GM21576 (cell line): Measurements from ENCODE around the gene ATP6V1F.

ENCODE experiments used
- ATAC-seq: cut with Tn5 transposase; IDR thresholded peaks from one replicate; pipeline ENCODE4 v1.9.1; 2021; ENCODE audit warnings: mild to moderate bottlenecking, moderate library complexity; ENCODE audit not compliant: unreplicated experiment

The ATP6V1F gene

DNA sequence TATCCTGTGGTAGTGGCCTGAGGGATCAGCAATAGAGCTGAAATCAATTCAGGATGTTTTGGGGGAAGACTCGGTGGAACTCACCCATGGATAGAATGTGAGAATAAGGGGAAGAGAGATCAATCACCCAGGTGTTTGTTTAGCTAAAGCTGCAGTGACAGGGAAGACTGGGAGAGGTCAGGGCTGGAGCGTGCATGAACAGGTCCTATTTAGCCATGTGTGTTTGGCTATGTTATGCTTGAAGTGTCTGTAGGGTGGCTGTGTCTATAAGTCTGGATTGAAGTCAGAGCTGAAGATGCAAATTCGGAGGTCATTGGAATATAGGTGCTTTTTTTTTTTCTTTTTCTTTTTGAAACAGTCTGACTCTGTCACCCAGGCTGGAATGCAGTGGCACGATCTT is 4.6 kb downstream of the ATP6V1F start:
- ATAC-seq: no peak

DNA sequence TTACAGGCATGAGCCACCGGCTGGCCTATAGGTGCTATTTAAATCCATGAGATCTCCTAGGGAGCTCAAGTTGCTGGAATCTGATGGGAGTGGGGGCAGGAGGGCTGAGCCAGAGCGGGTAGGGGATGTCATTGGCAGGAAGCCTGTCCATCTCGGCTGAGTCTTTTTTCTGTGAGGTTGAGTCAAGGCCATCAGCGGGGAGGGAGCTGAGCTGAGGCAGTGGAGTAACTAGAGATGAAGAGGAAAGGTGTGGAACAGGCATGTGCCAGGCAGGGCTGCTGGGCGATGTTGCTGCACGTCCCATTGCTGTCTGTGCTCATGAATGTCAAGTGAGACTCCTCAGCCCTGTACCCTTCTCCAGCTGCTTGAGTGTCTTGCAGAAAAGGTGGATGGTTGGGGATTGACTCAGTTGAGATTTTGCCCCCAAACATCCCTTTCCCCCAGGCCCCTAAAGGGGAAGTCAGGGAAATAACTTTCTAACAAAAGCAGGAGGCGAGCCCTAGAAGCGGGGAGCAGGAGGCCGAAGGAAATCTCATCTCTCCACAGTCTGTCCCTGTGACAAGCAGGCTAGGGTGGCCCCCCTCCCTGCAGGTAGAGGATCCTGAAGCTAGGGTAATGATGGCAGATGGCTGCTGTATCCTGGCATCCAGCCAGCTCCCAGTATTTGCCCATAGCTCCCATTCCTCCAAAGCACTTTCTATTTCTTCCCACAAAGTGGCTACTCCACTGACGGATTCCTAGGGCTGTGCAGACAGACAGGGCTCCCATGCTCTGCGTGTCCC is 5.4 kb downstream of the ATP6V1F start:
- no peak for ATAC-seq

DNA sequence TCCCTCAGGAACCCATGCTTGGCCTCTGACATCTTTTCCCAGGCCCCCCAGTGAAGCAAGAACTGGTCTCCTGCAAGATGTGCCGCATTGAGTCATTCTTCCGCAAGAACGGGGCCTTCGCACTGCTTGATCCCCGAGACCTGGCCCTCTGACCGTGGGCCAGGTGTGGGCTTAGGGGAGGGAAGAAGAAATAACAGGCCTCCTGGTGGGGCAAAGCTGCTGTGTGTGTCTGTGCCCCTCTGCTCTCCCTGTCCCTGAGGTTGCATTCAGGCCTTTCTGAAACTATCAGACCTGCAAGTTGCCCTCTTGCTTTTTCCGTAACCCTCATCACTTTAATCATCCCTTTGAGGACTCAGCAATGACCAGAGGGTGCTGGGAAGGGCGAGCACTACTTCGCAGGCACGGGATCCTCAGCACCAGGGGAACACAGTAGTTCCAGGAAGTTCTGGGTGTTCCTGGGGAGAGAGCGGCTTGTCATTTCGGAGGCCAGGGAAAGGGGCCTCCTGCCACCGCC is 6.0 kb downstream of the ATP6V1F start:
- ATAC-seq: no peak

DNA sequence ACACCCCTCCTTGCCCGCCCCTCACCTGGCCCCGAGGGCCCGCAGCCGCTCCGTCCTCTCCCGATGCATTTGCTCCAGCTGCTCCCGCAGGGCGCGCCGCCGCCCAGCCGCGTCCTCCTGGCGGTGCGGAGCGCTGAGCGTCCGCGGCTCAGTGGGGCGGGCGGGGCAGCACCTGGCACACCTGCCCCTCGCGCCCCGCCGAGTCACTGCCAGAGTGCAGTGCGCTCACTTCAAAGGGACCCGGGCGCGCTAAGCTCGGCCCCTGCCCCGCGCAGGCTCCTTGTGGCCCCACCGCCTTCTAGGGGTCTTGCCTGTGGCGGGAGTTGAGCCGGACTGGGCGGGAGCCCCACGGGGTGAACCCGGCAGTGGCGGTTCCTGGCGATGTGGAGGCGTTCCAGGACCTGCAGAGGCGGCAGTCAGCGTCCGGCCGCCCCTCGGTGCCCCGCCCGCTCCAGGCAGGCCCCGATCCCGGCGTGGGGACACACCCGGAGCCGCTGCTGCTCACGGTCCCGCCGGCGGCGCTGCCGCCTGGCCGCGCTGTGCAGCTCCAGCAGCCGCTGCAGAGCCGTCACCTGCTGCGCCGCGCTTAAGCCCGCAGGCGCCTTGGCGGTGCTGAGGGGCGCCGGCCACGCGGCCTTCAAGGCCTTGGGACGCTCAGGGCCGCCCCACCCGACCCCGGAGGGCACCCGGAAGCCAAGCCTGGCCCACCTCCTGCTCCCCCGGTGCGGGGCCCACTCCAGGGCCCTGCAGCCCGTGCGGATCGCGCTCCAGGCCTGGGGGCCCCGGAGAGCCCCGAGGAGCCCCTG is 6.7 kb downstream of the ATP6V1F start:
- peak; percentile 61 for ATAC-seq

DNA sequence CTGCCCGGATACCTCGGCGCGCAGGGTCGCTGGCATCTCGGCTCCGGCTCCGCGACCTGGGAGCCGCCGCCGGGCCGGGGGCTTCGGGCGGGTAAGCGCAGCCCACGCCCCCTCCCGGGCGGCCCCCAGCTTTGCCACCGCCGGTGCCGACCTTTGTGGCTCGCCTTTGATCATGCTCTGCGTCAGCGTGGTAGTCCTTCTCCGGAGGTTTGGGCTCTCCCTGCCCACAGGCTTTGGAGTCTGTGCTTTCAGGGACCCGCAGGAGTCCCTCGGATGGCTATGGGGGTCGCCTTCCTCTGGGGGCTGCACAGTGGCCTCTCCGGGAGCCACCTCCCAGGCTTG is 7.3 kb downstream of the ATP6V1F start:
- no peak for ATAC-seq

DNA sequence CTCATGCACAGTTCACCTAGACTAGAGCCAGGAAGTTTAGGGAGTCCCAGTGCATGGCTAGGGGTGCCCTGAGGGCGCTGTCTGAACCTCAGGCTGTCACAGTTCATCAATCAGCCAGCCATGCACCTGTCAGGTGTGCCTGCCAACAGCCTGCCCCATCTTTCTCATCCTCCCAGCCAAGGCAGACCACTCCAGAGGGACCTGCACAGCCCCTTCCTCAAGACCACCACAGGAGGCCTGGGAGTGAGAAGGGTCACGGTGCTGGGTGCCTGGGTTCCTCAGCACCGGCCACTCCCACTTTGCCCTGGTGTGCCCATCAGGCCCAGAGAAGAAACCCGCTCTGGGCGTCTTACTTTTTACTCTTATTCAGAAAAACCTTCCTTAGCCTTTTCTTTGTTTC is 8.4 kb downstream of the ATP6V1F start:
- ATAC-seq: no peak

DNA sequence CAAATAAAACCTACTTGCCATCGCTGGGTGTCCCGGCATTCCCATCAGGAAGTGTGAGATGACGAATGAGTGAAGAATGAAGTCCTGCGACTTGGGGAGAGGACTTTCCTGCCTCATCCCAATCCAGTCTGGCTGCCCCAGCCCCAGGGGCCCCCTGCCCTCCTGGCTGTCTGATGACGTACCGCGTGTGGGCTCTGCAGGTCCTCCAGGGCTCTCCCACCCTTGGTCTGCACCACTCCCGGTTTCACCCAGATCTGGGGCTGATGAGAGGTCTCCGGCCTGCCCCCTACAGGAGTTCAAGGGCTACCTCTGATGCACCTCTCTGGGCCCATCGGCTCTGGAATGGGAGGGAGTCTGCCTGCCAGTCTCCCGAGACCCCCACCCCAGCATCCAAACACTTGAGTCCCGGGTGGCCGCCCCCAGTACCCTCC is 9.8 kb downstream of the ATP6V1F start:
- no peak for ATAC-seq

DNA sequence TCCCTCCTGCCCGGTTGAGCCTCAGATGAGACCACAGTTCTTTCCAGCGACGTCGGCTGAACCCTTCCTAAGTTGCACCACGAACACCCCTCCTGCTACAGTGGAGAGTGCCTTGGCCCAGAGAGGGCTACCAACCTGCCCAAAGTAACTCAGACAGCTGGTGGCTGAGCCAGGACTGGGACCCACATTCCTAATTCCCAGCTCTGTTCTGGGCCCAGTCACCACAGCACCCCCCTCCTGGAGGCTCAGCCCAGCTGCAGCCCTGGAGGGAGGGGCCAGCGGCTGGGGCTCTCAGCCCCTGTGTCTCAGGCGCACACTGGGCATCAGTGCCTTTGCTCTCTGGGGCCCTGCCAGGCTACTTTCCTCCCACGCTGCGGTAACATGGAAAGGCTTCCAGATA is 10.6 kb downstream of the ATP6V1F start:
- no peak for ATAC-seq

DNA sequence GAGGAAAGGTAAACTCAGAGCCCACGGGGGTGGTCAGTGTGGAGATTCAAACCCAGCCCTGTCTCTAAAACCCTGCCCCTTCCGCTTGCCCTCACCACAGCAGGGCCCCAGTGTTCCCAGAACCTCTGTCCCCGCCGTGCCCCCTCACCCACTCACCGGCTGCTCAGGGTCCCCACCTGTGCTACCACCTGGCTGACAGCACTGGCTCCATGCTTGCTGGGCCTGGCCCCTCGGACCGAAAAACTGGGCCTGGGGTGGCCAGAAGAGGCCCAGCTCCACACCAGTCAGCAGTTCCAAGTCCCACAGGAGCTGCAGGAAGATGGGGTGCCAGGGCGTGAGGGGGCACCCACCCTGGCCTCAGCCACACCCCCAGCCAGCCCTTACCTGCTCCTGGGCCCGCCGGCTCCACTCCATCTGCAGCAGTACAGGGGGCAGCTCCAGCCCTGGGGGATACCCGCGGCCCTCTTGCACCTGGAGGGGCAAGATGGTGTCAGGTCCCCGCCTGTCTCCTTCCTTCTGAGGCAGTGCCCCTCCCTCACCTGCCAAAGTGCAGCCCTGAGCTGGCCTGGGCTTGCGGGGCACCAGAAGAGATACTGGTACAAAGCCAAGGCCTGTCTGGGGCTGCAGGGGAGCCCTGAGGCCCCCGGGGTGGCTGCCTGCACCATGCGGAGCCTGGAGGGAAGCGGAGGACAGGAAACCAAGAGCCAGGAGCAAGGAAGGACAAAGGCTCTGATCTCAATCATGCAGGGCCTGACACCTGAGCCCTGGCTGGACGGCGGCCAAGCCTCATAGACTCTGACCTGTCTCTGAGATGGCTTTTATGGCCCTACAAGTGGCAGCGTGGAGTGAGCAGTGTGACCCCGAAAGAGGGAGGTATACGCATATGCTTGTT is 11.7 kb downstream of the ATP6V1F start:
- no peak for ATAC-seq

DNA sequence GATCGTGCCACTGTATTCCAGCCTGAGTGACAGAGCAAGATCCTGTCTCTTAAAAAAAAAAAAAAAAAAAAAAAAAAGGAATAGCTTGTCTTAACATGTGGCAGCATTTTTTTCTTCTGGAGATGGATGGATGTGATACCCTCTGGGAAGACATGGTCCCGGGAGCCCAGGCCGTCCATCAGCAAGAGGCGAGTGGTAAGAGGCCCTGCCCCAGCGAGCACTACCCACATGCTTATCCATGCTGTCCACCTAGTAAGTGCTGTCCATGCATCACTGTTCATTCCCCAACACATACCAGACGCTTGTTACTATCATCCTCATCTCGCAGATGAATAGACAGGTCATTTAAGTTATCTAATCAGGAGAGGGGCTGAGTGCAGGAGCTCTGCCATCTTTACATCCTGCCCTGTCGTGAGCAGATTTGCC is 12.9 kb downstream of the ATP6V1F start:
- no peak for ATAC-seq

DNA sequence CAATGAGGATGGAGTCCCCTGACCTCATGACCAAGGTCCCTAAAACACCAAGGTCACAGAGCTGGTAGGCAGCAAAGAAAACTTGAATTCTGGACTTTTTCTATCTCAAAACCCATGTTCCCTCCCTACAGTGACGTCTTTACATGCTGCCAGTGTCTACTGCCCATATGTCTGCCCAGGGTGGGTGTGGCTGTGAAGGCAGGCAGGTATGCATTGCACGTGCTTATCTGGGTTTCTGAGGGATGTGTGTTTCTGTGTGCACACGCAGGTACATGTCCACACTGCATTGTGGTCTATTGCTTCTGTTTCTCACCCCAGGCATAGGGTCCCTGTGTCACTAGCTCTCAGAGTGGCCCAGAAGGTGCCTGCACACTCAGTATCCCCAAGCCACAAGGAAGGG is 13.5 kb downstream of the ATP6V1F start:
- ATAC-seq: no peak

DNA sequence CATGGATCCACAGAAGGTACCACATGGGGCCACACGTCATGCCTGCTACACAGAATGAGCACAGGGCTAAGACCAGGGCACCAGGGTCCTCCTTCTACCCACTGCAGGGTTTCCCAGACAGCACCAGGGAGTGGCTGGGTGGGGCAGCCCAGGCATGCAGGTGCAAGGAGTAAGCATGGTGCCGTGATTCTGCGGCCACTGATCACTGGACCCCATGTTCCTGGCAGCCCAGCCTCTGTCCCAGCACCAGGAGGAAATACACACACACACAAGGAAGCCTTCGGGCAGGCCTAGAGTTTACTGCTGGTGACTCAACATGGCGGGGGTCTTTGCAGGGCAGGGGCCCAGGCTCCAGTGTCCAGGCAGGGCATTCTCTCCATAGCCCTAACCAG is 13.9 kb downstream of the ATP6V1F start:
- ATAC-seq: no peak

DNA sequence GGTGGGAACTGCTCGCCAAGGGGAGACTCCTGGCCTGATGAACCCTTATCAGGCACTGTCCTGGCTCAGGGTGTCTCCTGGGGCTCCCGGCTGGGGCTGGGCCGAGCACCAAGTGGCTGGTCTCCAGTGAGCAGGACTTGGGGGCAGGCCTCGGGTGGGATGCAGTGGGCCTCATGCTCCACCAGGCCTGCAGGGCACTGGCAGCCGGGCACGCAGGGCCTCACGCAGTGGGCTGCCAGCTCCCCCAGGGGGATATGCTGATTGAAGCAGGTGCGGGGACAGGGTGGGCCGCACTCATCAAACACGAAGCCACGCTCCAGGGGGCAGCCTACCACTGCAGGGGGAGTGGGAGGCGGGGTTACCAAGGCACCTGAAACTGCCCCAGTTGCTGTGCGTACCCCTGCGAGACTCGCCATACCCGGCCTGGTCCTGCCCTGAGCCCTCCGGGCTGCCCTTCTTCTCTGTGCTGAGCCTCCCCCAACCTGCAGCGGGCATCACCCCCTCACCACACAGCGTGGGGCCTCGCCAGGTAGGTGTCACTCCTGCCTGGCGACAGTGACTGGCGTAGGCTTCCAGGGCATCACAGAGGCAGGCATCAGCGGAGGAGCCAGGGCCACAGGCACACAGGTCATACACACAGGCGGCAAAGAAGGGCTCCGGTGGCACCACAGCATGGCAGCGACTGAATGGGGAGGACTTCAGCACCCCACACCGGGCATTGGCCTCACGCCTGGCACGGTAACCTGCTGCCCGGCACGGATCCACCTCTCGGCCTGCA is 14.5 kb downstream of the ATP6V1F start:
- ATAC-seq: no peak

DNA sequence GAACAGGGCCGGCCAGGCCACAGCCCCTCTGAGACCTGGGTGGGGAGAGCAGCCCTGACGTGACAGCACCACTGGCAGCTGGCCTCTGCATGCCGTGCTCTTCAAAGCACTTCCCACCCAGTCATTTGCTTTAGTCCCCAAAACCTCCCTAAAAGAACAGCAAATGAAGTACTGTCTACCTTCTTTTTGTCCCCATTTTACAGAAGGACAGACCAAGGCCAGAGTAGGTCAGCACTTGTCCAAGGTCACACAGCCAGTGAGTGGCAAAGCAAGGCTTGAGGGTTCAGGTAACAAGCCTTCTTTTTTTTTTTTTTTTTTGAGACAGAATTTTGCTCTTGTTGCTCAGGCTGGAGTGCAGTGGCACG is 15.1 kb downstream of the ATP6V1F start:
- no peak for ATAC-seq

DNA sequence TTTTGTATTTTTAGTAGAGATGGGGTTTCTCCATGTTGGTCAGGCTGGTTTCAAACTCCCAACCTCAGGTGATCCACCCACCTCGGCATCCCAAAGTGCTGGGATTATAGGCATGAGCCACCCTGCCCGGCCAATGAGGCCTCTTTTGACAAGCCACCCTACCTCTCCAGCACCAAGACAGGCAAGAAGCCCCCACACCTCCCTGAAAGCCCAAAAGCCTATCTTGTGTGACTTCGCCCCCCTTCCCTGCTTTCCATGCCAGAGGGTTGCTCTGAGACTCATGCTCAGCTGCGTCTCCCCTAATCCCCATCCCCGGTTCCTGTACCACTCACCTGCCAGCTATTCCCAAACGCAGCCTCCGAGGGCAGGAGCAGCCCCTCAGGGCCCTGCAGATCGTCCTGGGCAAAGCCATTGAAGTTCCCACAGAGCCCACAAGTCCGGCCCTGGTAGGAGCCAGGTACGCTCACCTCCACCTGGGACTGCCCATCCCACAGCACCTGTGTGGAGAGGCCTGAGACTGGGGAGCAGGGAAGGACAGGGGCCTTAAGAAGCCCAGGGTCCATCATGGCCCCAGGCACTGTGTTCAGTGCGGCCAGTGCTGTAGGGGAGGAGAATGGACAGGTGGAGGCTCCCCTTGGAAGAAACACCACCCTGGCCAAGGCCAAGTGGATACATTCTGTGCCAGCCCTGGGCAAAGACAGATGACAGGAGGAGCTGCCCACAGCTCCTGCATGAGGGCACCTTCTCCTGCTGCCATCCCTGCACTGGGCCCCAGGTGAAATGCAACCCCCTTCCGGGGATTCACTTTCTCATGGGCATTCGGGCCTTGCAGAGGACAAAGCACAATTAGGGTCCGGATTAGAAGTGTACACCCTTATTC is 15.8 kb downstream of the ATP6V1F start:
- no peak for ATAC-seq

DNA sequence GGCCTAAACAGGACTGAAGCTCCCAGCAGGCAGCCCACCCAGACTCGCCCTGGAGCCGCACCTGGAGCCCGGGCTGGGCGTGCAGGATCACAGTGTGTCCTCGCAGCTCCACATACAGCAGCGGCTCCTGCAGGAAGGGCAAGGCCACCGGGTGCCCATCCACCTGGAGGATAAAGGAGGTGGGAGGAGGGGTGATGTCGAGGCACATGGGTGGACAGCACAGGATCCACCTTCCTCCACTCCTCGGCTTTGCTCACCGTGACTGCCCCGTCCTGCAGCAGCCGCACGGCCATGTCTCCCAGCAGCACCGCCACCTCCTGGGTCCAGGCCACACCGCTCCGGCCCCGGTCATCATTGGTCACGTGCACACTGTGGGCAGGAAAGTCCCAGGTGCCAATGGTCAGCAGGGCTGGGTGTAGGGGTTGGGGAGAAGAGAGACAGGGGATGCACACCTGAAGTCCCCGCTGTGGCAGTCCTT is 16.8 kb downstream of the ATP6V1F start:
- ATAC-seq: no peak

DNA sequence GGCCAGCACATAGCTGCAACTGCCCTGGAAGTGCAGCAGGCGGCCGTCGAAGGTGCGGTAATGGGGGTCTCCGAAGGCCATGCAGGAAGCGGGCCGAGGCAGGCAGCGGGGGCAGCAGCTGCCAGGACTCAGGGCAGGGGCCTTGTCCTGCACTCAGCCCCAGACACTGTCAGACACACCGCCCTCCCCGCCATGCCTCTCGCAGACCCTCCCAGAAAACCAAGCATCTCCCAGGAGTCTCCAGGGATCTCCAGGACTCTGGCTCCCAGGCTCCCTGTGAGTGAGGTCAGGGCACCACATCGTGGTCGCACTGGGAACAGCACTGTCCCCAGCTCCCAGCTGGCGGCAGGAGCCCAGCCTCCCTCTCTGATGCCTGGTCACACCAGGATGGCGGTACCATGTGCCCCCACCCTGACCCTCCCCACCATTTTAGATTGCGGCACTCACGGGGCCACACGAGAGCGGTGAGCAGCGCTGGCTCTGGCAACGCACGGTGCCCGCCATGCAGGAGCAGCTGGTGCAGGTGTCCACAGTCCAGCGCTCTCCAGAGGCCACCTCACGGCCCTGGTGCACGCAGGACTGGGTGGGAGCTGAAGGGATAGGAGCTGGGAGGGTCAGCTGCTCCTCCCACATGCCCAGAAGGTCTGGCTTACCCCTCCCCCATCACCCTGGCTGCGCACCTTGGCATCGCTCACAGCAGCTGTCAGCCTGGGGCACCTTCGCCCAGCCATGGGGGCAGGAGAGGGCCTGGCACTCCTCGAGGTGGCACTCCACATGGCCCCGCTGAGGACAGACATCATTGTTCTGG is 17.5 kb downstream of the ATP6V1F start:
- ATAC-seq: no peak

DNA sequence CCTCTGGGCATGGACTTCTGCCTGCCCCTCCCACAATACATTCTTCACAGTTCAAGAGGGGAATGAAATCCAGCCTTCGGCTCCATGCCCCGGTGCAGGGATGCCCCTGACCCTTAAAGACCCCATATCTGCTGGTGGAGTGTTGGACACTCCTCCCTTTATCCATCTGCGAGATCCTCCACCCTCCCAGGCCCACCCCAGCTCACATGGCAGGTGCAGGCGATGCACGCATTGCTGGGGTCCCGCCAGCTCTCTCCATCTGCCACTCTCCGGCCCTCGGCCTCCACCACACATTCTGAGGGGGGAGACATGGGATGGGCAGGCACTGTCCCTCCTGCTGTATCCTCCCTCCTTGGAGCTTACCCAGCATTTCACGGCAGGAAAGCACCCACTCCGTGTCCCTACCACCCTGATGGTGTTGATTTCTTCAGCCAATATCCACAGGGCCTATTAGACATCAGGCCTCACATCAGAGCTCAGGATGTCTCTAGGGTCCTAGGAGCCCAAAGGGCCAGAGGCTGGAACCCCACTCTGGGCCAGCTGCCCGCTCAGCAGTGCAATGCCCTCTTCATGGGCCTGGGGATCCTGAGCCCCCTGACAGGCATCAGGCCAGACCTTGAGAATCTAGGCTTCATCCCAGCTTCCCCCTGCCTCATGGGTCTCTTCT is 18.3 kb downstream of the ATP6V1F start:
- ATAC-seq: no peak
